ENCODE results near the gene FAM72C.
"Not testable (repeated sequence)": the region's sequence is repeated elsewhere in the genome, so short reads cannot be mapped to it uniquely, and the experiment has no call there.

The FAM72C gene

DNA sequence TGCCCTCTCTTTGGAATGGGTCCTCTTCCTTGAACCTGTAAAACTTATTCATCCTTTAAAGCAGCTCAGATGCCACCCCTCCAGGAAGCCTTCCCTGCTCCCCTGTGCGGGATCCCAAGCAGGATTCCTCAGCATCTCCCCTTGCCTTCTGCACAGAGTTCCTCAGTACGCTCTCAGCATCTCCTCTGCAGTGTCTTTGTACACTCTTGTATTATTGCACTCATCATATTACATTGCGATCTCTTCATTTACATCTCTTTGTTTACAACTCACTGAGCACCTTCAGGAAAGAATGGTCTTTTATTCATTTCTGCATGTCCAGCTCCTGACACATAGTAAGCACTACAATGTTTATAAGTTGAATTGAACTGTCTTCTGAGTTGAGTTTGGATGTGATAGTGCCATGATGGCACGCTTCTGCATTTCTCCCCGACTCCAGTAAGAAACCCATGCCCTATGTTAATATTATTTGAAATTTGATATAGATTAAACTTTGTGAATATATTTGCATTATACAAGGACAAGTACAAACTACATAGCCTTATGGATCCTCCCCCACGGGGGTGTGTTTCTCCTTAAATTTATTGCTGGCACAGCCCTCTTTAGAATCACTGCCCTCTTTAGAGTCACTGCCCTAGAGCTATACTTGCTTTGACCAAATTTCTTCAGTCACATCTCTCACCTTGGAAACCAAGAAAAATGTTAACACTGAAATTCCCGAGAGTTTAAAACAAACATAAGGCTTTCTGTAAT, 13.1 kb upstream of the FAM72C start:
- not testable (repeated sequence) for DNase-seq (ENCODE audit: low read depth in 2 of 2)

DNA sequence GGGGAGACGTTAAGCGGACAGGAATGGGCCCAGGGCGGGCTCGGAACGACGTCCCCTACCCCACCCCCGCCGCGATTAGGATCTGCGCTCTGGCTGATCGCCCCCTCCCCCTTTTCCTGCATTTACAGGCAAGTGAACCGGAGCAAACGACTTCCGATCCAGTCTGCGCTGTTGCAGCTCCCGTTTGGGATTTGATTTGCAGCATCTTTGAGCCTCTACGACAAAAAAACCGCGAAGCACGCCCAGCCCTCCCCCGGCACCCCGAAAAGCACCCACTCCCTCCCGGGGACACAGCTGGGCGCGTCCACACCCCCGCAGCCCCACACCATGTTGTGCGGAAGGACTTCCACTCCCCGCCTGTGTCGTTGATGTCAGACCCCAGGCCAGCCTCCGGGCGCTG, 2.6 kb upstream of the FAM72C start:
- not testable (repeated sequence) for DNase-seq (ENCODE audit: low read depth in 2 of 2)

GRCh38 chr1:143973876-143974414, 2.2 kb upstream of the FAM72C start:
- not testable (repeated sequence) for DNase-seq (ENCODE audit: low read depth in 2 of 2)

DNA sequence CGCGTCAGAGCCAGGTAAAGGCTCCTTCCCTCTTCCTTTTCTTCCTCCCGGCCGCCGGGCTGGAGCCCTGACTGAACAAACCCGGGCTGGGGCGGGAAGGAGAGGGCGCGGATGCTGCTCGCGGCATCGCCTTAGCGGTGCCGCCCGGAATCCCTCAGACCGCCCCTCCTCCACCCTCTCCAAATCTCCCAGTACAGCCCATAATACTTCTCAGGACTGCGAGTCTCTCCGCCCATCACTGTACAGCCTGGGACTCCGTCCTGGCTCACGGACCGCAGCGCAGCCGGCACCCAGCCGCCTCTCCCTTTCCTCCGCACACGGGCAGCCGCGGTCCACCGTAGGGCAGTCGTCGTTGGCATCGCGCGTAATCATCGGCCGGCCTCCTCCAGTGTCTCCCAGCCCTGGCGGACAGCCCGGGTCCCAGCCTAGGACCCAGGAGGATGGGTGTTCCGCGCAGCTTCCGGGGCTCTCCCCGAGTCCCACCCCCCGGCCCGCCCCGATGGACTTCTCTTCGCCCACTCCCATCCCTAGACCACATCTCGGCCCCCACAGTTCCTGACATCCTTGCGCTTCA, 1.1 kb upstream of the FAM72C start:
- not testable (repeated sequence) for DNase-seq (ENCODE audit: low read depth in 2 of 2)

DNA sequence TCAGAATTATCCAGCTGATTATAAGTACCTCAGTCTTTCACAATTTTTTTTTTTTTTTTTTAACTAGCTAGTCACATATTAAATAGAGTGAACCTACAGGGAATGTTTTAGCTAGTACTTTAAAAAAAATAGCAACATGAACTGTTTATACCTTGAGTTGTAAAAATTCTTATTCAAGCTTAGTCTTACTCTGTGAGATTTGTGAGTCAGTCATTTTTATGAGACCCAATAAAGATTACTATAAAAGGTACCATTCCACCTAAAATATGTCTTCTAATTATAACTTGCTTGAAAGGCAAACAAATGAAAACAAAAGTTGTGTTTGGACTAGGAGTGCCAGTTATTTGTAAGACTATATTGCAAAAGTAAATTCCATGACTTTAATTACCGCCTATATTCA, 5.9 kb downstream of the FAM72C start:
- not testable (repeated sequence) for DNase-seq (ENCODE audit: low read depth in 2 of 2)

DNA sequence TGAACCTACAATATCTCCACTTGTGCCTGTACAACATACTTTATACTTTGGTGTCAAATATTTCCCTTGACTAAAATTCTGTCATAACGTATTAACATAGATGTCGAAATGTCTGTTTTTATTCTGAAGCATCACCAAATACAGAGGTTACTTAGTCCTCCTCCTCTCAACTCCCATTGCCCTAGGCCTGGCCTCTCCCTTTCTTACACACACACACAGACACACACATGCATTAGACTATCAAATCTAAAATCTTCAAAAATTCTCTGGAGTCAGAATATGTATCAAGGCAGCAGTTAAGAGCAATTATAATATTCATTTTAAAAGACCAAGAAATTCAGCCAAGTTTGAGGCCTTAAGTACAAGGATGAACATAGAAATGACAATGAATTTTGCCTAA, 7.5 kb downstream of the FAM72C start:
- DNase-seq (ENCODE audit: low read depth in 2 of 2): not testable (repeated sequence)

- DNase-seq (ENCODE audit: low read depth in 2 of 2): not testable (repeated sequence)
Measured at GRCh38 chr1:143955930-143956329, 15.9 kb downstream of the FAM72C start.

- DNase-seq (ENCODE audit: low read depth in 2 of 2): not testable (repeated sequence)
Measured at GRCh38 chr1:143952913-143953312, 18.9 kb downstream of the FAM72C start.

DNA sequence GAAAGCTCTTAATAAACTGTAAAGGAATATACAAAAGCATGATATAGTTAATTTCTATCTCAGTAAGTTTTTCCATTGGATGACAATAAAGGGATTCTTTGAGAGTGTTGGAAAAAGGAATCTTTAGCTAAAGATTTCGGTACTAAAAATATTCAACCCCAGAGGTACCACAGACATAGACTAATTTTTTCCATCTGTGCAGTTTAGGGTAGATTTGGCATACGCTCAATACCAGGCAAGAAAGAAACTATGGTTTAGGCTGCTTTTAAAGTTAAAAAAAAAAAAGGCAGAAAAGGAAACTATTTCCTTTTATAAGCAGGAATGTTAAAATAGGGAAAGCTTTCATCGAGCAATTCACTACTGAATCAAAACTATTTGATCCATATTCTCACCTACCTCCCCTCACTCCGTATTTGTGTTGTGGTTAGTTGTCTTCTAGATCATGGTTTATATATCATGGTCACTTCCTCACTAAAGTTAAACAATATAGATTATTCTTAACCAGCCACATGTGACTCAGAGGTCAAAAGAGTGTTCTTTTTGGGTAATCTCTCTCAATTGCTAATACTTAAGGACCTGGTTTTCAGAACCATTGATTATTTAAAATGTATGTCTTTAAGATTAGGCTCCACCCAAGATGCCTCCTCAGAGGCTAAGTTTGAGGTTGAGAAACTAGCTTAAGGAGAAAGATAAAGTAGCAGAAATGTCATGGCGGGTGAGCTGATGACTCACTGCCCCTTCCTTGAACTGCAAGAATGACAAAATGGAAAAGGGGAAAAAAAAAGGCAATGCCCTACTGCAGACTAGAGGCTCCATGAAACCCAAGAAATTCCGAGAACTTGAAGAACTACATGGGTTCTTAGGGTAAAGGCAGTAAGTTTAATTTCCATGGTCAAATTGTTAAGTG, 20.0 kb downstream of the FAM72C start:
- DNase-seq (ENCODE audit: low read depth in 2 of 2): not testable (repeated sequence)

- not testable (repeated sequence) for DNase-seq (ENCODE audit: low read depth in 2 of 2)
Measured at GRCh38 chr1:143947749-143948148, 24.0 kb downstream of the FAM72C start.

DNA sequence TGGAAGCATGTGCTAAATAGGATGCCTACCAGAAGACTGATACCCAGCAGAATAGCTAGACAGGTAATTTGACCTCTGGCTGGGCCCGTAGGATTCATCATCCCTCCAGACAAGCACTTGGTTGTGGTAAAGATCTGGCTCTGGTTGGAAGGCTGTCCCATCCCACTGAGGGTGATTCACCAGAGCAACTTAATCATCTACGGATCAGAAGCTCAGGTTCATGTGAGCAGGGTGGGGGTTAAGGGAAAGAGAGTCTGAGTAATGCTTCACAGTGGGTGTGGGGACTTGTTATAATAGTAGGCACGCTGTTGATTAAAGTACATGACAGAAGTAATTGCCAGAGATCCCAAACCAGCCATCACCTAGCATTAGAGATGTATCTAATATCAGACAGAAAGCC, 26.5 kb downstream of the FAM72C start:
- DNase-seq (ENCODE audit: low read depth in 2 of 2): not testable (repeated sequence)

- DNase-seq (ENCODE audit: low read depth in 2 of 2): not testable (repeated sequence)
Measured at GRCh38 chr1:143944576-143945240, 27.1 kb downstream of the FAM72C start.

DNA sequence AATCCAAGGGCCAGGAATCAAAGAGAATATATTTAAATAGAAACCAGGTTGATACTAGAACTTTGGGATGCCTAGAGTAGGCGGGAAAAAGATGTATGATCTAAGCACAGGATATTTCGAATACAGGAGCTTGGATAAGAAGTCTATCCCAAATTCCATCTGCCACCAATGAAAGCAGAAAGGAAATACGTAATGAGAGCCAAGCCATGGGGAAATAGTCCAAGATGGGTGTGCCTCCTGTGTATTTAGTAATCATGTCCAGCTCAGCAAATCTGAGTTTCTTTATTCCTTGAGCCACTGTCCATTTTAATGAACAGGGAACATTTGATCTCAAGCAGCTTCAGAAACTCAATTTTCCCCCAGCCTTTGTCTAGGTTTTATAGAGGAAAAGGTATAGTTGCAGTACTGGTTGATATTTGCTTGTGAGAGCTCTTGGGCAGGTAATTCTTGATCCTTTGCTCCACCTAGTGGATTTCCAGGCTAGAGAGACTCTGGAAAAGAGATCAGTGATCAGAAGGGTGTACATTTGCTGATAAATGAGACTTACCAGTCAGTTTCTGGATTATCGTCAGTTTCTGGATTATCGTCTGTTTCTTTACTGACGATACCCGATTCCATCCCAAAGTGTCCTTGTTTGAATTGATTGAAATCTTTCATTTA, 28.3 kb downstream of the FAM72C start:
- DNase-seq (ENCODE audit: low read depth in 2 of 2): not testable (repeated sequence)

DNA sequence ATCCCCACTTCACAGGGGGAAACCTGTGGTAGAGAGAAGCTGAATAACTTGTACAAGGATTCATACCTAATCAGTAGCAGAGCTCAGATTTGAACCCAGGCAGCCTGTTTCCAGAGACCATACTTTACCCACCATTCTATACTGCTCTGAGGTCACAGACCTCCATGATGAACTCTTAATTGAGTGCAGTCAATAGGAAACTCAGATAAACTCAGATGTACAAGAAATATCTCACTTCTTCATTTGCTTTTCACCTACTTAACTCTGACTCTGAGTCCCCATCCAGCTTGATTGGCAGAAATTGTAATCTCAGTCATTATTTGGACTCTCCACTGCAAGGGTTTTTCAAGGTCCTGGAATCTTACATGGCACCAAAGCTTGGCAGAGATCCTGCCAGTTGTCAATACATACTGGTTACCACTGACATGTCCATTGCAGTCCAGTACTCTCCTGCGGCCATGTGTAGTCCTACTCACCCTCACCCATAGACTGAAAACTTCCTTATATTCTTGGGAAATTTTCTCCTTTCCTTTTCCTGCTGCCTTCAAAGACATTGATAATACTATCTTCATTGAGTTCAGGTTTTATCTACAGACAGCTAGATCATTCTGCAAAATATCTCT, 29.4 kb downstream of the FAM72C start:
- DNase-seq (ENCODE audit: low read depth in 2 of 2): not testable (repeated sequence)

DNA sequence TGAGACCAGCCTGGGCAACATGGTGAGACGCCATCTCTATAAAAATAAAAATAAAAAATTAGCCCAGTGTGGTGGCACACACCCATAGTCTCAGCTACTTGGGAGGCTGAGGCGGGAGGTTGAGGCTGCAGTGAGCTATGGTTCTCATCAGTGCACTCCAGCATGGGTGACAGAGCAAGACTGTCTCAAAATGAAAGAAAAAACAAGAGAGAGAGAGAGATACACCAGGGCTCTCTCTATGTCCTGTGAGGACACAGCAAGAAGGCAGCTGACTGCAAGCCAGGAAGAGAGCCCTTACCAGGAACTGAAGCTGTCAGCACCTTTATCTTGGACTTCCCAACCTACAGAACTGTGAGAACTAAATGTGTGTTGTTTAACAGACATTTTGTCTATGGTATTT, 32.1 kb downstream of the FAM72C start:
- not testable (repeated sequence) for DNase-seq (ENCODE audit: low read depth in 2 of 2)

DNA sequence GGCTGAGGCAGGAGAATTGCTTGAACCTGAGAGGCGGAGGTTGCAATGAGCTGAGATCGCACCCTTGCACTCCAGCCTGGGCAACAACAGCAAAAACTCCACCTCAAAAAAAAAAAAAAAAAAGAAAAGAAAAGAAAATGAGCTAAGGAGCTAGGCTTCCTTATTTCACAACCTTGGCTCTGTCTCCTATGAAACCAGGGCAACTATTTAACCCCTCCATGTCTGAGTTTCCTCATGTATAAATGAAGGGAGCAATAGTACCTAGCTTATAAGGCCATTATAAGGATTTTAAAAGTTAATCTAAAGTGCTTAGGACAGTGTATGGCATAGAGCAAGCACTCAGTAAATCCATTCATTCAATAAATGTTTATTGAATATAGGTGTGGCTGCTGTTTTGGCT, 32.9 kb downstream of the FAM72C start:
- DNase-seq (ENCODE audit: low read depth in 2 of 2): not testable (repeated sequence)

DNA sequence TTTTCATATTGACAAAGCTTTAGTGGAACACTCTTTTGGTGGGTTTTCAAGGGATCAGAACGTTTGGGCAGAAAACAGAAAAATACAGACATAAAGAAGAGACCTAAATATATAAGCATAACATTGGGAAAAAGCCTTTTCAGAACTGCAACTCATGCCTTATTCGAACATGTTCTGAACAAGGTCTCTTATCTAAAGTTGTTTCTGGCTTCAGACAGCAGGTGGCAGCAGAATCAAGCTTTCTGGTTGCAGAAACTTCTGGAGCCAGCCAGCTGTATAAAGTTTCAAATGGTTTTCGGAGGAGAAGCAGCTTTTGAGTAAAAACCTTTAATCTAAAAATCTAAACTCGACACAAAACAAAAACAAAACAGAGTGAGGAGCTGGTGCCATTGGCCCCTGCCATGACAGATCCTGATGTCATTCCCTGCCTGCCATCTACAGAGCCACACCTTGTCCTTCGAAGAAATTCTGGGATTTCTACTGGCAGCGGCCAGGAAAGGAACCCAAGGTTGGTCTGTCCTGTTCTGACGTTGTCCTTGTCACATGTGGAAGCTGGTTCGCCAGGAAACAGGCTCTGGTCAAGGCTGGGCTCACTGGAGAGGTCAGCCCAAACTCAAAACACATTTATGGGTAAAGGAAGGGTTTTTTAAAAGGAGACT, 35.2 kb downstream of the FAM72C start:
- not testable (repeated sequence) for DNase-seq (ENCODE audit: low read depth in 2 of 2)

DNA sequence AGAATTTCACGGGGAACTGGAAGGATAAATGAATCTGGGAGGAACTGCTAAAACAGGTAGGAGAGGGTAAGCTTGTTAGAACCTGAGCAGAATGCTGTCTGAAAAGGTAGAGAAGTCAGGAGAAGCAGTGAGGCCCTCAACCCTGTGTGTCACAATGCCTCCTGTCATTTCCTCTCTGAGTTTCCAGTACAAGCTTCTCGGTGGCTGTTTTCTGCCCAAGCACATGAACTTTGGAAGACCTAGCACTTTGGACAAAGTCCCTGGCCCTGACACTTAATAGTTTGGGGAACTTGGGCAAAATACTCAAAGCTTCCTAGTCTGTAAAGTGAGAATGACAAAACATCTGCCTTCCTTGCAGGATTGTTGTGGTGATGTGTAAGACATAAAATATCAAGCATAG, 52.7 kb downstream of the FAM72C start:
- not testable (repeated sequence) for DNase-seq (ENCODE audit: low read depth in 2 of 2)

GRCh38 chr1:143918552-143918951, 53.2 kb downstream of the FAM72C start:
- DNase-seq (ENCODE audit: low read depth in 2 of 2): not testable (repeated sequence)

- not testable (repeated sequence) for DNase-seq (ENCODE audit: low read depth in 2 of 2)
Measured at GRCh38 chr1:143913705-143914104, 58.1 kb downstream of the FAM72C start.
